ENCODE results near the gene ATP2A3. TPM values are rescaled to one million over a fixed set of nuclear protein-coding genes. Genes with fewer than 3 reads are reported as not detected.

ATP2A3 gene
- total RNA-seq, 4 donors from 2014 or later = 0.89 to 1.4 (median 0.98) TPM

DNA sequence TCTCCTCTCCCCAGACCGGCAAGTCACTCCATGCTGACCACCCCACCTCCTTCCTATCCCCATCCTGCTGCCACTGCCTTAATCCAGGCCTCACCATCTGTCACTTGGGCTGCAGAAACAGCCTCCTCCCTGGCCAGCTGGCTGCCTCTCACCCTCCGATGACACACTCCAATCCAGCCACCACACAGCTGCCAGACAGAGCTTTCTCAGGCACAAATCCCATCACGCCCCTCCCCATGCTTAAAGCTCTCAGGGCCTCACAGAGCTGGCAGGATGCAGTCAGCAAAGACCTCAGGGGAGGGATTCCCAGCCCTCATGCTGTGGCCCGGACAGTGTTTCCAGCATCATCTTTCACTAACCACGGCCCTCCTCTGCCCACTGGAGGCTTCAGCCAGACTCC, 85.1 kb downstream of the ATP2A3 start:
- TF ChIP-seq, protein P1, sequence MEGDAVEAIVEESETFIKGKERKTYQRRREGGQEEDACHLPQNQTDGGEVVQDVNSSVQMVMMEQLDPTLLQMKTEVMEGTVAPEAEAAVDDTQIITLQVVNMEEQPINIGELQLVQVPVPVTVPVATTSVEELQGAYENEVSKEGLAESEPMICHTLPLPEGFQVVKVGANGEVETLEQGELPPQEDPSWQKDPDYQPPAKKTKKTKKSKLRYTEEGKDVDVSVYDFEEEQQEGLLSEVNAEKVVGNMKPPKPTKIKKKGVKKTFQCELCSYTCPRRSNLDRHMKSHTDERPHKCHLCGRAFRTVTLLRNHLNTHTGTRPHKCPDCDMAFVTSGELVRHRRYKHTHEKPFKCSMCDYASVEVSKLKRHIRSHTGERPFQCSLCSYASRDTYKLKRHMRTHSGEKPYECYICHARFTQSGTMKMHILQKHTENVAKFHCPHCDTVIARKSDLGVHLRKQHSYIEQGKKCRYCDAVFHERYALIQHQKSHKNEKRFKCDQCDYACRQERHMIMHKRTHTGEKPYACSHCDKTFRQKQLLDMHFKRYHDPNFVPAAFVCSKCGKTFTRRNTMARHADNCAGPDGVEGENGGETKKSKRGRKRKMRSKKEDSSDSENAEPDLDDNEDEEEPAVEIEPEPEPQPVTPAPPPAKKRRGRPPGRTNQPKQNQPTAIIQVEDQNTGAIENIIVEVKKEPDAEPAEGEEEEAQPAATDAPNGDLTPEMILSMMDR (IDR thresholded peaks at IDR 0.05 in 4 of 5, conservative IDR thresholded peaks at IDR 0.05 in 1 of 5) = no peak
- no peak for TF ChIP-seq POLR2A (IDR thresholded peaks at IDR 0.05)
- H3K4me1 ChIP-seq = peaks cover 11 to 18% of the 10 kb centered on the region in 2 donors
- no peaks in the 10 kb centered on the region for H3K9me3 ChIP-seq
- ATAC-seq (peak; percentile 63 to 64), DNase-seq (peak in 1 of 2 donors; percentile 25)
- in situ Hi-C loops (cut with MboI; ENCODE audit: low sequenced_read_pairs in 4 of 4) = no loop called here
- intact Hi-C loops (cut with DNase I; ENCODE audit: low total_unique reads) = no loop called here
- no peak overlapping the region for H3K4me3 ChIP-seq
- H3K27ac ChIP-seq = peak overlapping the region in 3 of 4 donors; percentile 33 to 55 (median 40)
- H3K36me3 ChIP-seq = no peaks in the 10 kb centered on the region
- H3K27me3 ChIP-seq = no peaks in the 10 kb centered on the region

DNA sequence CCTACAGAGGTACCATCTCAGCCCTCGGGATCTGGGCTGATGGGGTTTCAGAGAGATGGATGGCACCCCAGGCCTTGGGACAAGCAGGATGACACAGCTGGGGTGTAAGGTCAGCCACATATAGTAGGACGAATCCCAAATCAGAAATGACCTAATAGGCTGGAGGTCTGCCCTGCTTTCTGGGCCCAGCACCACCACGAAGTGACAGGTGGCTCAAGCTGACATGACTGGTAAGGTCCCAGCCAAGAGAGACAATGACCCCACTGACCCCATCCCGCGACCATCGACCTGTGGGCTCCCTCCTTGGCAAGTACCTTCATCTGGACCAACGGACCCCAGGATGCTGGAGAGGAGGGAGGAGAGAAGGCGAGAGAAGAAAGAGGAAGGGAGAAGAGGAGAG, 87.0 kb downstream of the ATP2A3 start:
- ATAC-seq (peak in 1 of 2 donors; percentile 61), DNase-seq (no peak)
- H3K4me3 ChIP-seq = no peak overlapping the region
- H3K9me3 ChIP-seq = no peaks in the 10 kb centered on the region
- TF ChIP-seq, protein P1 (IDR thresholded peaks at IDR 0.05 in 4 of 5, conservative IDR thresholded peaks at IDR 0.05 in 1 of 5) = no peak
- TF ChIP-seq POLR2A (IDR thresholded peaks at IDR 0.05) = no peak
- H3K27ac ChIP-seq = peak overlapping the region in 1 of 4 donors; percentile 52
- in situ Hi-C loops (cut with MboI; ENCODE audit: low sequenced_read_pairs in 4 of 4) (no loop called here), intact Hi-C loops (cut with DNase I; ENCODE audit: low total_unique reads) (no loop called here)
- peaks cover 11 to 18% of the 10 kb centered on the region in 2 donors for H3K4me1 ChIP-seq
- H3K36me3 ChIP-seq = no peaks in the 10 kb centered on the region
- no peaks in the 10 kb centered on the region for H3K27me3 ChIP-seq

DNA sequence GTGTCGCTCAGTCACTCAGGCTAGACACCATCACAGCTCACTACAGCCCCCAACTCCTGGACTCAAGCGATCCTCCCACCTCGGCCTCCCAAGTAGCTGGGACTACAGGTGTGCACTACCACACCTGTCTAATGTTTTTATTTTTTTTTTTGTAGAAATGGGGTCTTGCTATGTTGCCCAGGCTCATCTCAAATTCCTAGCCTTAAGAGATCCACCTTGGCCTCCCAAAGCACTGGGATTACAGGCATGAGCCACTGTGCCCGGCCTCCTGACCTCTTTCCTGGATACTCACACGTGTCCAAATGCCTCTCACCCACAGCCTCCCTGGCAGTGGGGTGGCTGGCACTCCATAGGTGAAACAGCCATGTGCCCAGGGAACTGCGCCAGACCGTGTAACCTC, 88.9 kb downstream of the ATP2A3 start:
- DNase-seq = no peak
- Histone ChIP-seq H3K27me3 (no peaks in the 10 kb centered on the region), H3K9me3 (no peaks in the 10 kb centered on the region), H3K4me3 (no peak overlapping the region), H3K27ac (no peak overlapping the region), H3K36me3 (no peaks in the 10 kb centered on the region), H3K4me1 (peaks cover 11 to 18% of the 10 kb centered on the region in 2 donors)
- TF ChIP-seq, protein P1 (IDR thresholded peaks at IDR 0.05 in 4 of 5, conservative IDR thresholded peaks at IDR 0.05 in 1 of 5) = no peak
- TF ChIP-seq POLR2A (IDR thresholded peaks at IDR 0.05) = no peak
- ATAC-seq = no peak
- in situ Hi-C loops (cut with MboI; ENCODE audit: low sequenced_read_pairs in 4 of 4) = no loop called here
- intact Hi-C loops (cut with DNase I; ENCODE audit: low total_unique reads) = no loop called here

Other genes with a start within 250 kb of the ATP2A3 start
- 1 to 10 TPM in 1 of 4 donors, under 1 TPM in 3; 0.20 to 1.3 (median 0.24) TPM for gene HASPIN, start 240.5 kb downstream of the ATP2A3 start, total RNA-seq
- 10 to 100 TPM; 10.8 to 25.0 (median 23.5) TPM for gene ITGAE, start 163.2 kb downstream of the ATP2A3 start, total RNA-seq
- 10 to 100 TPM in 3 of 4 donors, 1 to 10 TPM in 1; 9.5 to 15.2 (median 14.5) TPM for gene NCBP3, start 118.2 kb downstream of the ATP2A3 start, total RNA-seq
- 1 to 10 TPM in 3 of 4 donors, under 1 TPM in 1; 0.44 to 5.1 (median 2.1) TPM for gene CAMKK1, start 71.4 kb downstream of the ATP2A3 start, total RNA-seq
- gene P2RX1, start 48.0 kb downstream of the ATP2A3 start, total RNA-seq = under 1 TPM in 3 of 4 donors, not detected in 1; 0.25 to 0.59 (median 0.38) TPM
- gene ZZEF1, start 178.6 kb upstream of the ATP2A3 start, total RNA-seq = 10 to 100 TPM; 66.9 to 84.6 (median 73.5) TPM
- 10 to 100 TPM in 3 of 4 donors, 1 to 10 TPM in 1; 9.5 to 24.0 (median 18.6) TPM for gene CYB5D2, start 178.8 kb upstream of the ATP2A3 start, total RNA-seq

Data from gastrocnemius medialis (tissue), 4 donors.